ENCODE measurements around the gene EFTUD2. TPM values are rescaled to one million over a fixed set of nuclear protein-coding genes. Genes with fewer than 3 reads are reported as not detected.

The EFTUD2 gene
- total and polyA plus RNA-seq, 2 experiments from 2014 or later = 60.1 to 63.7 TPM

GRCh38 chr17:44831371-44831770, 67.9 kb downstream of the EFTUD2 start:
- no peak for DNase-seq
- in situ Hi-C loops (cut with MboI) = no loop called here
- WGBS, 2 experiments (ENCODE audit: low coverage in 1 of 2, low lambda C conversion rate in 2 of 2, missing lambda C conversion rate in 2 of 2) = 97 to 98% methylated on average over 12 of the region's 12 CpGs

GRCh38 chr17:44830359-44831288, 68.6 kb downstream of the EFTUD2 start:
- Histone ChIP-seq H3K27ac (no peak overlapping the region; the same call in 1 of the 2 replicates), H3K9me2 (ENCODE audit: insufficient read depth) (no peaks in the 10 kb centered on the region), H3K9ac (peak overlapping the region; percentile 85)

More at GRCh38 chr17:44831371-44831770, 67.9 kb downstream of the EFTUD2 start:
- Histone ChIP-seq H2AFZ (no peak overlapping the region), H3K9me2 (ENCODE audit: insufficient read depth) (no peaks in the 10 kb centered on the region), H3K4me3 (no peak overlapping the region), H3K79me2 (ENCODE audit: insufficient read depth) (peaks cover 33% of the 10 kb centered on the region), H3K27me3 (replicated peaks; ENCODE audit: insufficient read depth) (no peaks in the 10 kb centered on the region), H3K9me3 (ENCODE audit: low read depth) (no peaks in the 10 kb centered on the region), H3K27ac (no peak overlapping the region), H3F3A (ENCODE audit: insufficient read depth) (peaks cover 22% of the 10 kb centered on the region), H3K4me2 (ENCODE audit: unreplicated experiment) (no peak overlapping the region), H3K4me1 (ENCODE audit: insufficient read depth) (peaks cover 13% of the 10 kb centered on the region; the same call in 1 of the 2 replicates), H4K20me1 (ENCODE audit: insufficient read depth) (no peaks in the 10 kb centered on the region), H3K36me3 (ENCODE audit: low read depth) (no peaks in the 10 kb centered on the region), H3K9ac (no peak overlapping the region)
- TF ChIP-seq EZH2phosphoT487 (IDR thresholded peaks at IDR 0.05; ENCODE audit: insufficient read depth, low read depth) = no peak
- TF ChIP-seq EZH2 (IDR thresholded peaks at IDR 0.05; ENCODE audit: insufficient read depth, poor library complexity, severe bottlenecking) = no peak

GRCh38 chr17:44829523-44830358, 69.5 kb downstream of the EFTUD2 start, which contains the start of gene GJC1:
TSS of gene GJC1 (minus strand) at chr17:44830287. CDS start at chr17:44805817, 24,470 bp downstream.
- no peaks in the 10 kb centered on the region for H3K27me3 ChIP-seq (replicated peaks; ENCODE audit: insufficient read depth)
- in situ Hi-C loops (cut with MboI) = no loop called here
- peak within 1 kb of the TSS; percentile 82 for H3K4me2 ChIP-seq (ENCODE audit: unreplicated experiment)
- H3K27ac ChIP-seq = peak within 1 kb of the TSS; percentile 45
- peak within 1 kb of the TSS; percentile 97 for H3K4me3 ChIP-seq
- H3K4me1 ChIP-seq (ENCODE audit: insufficient read depth) = peaks cover 17% of the 10 kb centered on the region
- TF ChIP-seq EZH2phosphoT487 (IDR thresholded peaks at IDR 0.05; ENCODE audit: insufficient read depth, low read depth) = no peak
- TF ChIP-seq EZH2 (IDR thresholded peaks at IDR 0.05; ENCODE audit: insufficient read depth, poor library complexity, severe bottlenecking) = no peak
- H4K20me1 ChIP-seq (ENCODE audit: insufficient read depth) = no peaks in the 10 kb centered on the region
- H3K9me2 ChIP-seq (ENCODE audit: insufficient read depth) = no peaks in the 10 kb centered on the region
- no peaks in the 10 kb centered on the region for H3K9me3 ChIP-seq (ENCODE audit: low read depth)
- peaks cover 49% of the 10 kb centered on the region for H3K79me2 ChIP-seq (ENCODE audit: insufficient read depth)
- no peaks in the 10 kb centered on the region for H3K36me3 ChIP-seq (ENCODE audit: low read depth)
- 1% methylated on average over 82 to 109 of the region's 123 CpGs for WGBS, 2 experiments (ENCODE audit: low coverage in 1 of 2, low lambda C conversion rate in 2 of 2, missing lambda C conversion rate in 2 of 2)
- peaks cover 22% of the 10 kb centered on the region for H3F3A ChIP-seq (ENCODE audit: insufficient read depth)
- peak within 1 kb of the TSS; percentile 90 for H2AFZ ChIP-seq
- DNase-seq = peak; percentile 62
- H3K9ac ChIP-seq = peak within 1 kb of the TSS; percentile 85

More at GRCh38 chr17:44830359-44831288, 68.6 kb downstream of the EFTUD2 start:
- H3K4me3 ChIP-seq = peak overlapping the region; percentile 97
- H3K9me3 ChIP-seq (ENCODE audit: low read depth) = no peaks in the 10 kb centered on the region
- H3K36me3 ChIP-seq (ENCODE audit: low read depth) = no peaks in the 10 kb centered on the region
- H3F3A ChIP-seq (ENCODE audit: insufficient read depth) = peaks cover 22% of the 10 kb centered on the region
- TF ChIP-seq EZH2phosphoT487 (IDR thresholded peaks at IDR 0.05; ENCODE audit: insufficient read depth, low read depth) (no peak), EZH2 (IDR thresholded peaks at IDR 0.05; ENCODE audit: insufficient read depth, poor library complexity, severe bottlenecking) (no peak)
- in situ Hi-C loops (cut with MboI) = no loop called here
- peak; percentile 64 for DNase-seq
- WGBS, 2 experiments (ENCODE audit: low coverage in 1 of 2, low lambda C conversion rate in 2 of 2, missing lambda C conversion rate in 2 of 2) = 17 to 27% methylated on average over 29 to 48 of the region's 58 CpGs
- H3K4me2 ChIP-seq (ENCODE audit: unreplicated experiment) = peak overlapping the region; percentile 82
- H3K4me1 ChIP-seq (ENCODE audit: insufficient read depth) = peaks cover 17% of the 10 kb centered on the region
- no peaks in the 10 kb centered on the region for H3K27me3 ChIP-seq (replicated peaks; ENCODE audit: insufficient read depth)
- H3K79me2 ChIP-seq (ENCODE audit: insufficient read depth) = peaks cover 40% of the 10 kb centered on the region
- peak overlapping the region; percentile 90 for H2AFZ ChIP-seq
- H4K20me1 ChIP-seq (ENCODE audit: insufficient read depth) = no peaks in the 10 kb centered on the region

- Histone ChIP-seq H3K36me3 (ENCODE audit: low read depth) (no peaks in the 10 kb centered on the region), H3K27ac (peak overlapping the region; percentile 45), H3K27me3 (replicated peaks; ENCODE audit: insufficient read depth) (no peaks in the 10 kb centered on the region), H3K9me2 (ENCODE audit: insufficient read depth) (no peaks in the 10 kb centered on the region), H4K20me1 (ENCODE audit: insufficient read depth) (no peaks in the 10 kb centered on the region), H3K4me2 (ENCODE audit: unreplicated experiment) (peak overlapping the region; percentile 82), H3K4me1 (ENCODE audit: insufficient read depth) (peaks cover 17% of the 10 kb centered on the region), H3K9ac (peak overlapping the region; percentile 85), H3K79me2 (ENCODE audit: insufficient read depth) (peaks cover 56% of the 10 kb centered on the region), H3K4me3 (peak overlapping the region; percentile 97), H3F3A (ENCODE audit: insufficient read depth) (peaks cover 22% of the 10 kb centered on the region), H2AFZ (peak overlapping the region; percentile 90), H3K9me3 (ENCODE audit: low read depth) (no peaks in the 10 kb centered on the region)
- no peak for DNase-seq
- in situ Hi-C loops (cut with MboI) = no loop called here
- TF ChIP-seq EZH2 (IDR thresholded peaks at IDR 0.05; ENCODE audit: insufficient read depth, poor library complexity, severe bottlenecking) = no peak
- TF ChIP-seq EZH2phosphoT487 (IDR thresholded peaks at IDR 0.05; ENCODE audit: insufficient read depth, low read depth) = no peak
- 1 to 2% methylated on average over 21 of the region's 21 CpGs for WGBS, 2 experiments (ENCODE audit: low coverage in 1 of 2, low lambda C conversion rate in 2 of 2, missing lambda C conversion rate in 2 of 2)
Observed at GRCh38 chr17:44828919-44829522, 70.2 kb downstream of the EFTUD2 start.

All from GM23248 (cell line).